Measurements from ENCODE around the gene MIER2.

Gene MIER2

DNA sequence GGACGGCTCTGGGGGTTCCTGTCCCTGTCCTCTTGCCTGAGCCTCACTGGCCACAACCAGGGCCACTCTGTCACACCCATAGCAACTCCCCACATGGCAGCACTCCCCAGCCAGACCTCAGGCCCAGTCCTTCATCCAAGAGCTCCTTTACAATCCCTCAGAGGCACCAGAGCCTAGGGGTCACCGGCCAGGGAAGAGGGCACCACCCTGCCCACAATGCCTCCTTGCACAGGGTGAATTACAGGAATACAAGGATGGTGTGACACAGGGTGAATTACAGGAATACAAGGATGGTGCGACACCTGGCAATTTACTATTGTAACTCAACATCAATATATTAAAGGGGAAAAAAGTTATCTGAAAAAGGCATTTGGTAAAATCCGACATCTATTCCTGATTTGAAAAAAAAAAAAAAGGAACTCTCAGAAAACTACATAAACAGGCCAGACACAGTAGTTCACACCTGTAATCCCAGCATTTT lies 16.5 kb downstream of the MIER2 start:
- peaks cover 77% of the 10 kb centered on the region for H3K36me3 ChIP-seq (ENCODE audit: control insufficient read depth, low read length)

DNA sequence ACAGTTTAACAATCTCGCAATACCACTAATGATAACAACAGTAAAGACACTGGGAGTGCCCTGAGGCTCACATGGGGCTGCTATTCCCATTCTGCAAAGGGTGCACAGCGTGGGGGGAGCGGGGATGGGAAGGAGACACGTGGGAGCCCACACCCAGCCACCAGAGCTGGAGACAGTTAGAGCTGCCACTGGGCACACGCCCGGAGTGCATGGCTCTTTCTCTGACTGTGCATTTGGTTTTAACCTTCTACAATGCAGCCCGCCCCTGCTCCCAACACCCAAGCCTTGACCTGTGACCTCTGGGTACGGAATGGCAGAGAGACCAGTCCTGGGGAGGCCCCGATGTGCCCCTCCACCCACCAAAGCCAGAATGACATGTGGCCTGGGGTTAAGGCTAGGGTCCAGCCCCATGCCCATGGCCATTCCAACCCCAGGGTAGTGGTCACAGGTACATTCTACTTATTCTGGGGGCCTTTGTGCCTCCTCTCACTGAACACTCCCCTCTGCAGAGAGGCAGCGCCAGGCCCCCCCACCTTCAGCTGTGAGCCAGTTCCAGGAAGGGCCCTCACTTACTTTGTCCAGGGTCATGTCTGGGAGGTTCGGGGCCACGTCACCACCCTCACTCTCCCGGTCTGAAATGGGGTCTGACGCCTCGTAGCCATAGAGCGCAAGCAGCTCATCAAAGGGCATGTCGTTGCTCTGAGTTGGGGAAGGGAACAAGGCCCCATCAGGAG lies 17.1 kb downstream of the MIER2 start:
- peaks cover 32% of the 10 kb centered on the region for H3K9me3 ChIP-seq (ENCODE audit: control insufficient read depth, insufficient read depth, low read length)
- no peaks in the 10 kb centered on the region for H3F3A ChIP-seq (ENCODE audit: control insufficient read depth, insufficient read depth)
- no peaks in the 10 kb centered on the region for H3K4me1 ChIP-seq (ENCODE audit: control insufficient read depth, low read length)
- H3K79me2 ChIP-seq (ENCODE audit: control insufficient read depth, low read length): peaks cover 21% of the 10 kb centered on the region
- H3K27me3 ChIP-seq (ENCODE audit: control insufficient read depth, low read length): no peaks in the 10 kb centered on the region
- peaks cover 83% of the 10 kb centered on the region for H3K36me3 ChIP-seq (ENCODE audit: control insufficient read depth, low read length)
- no peaks in the 10 kb centered on the region for H4K20me1 ChIP-seq (ENCODE audit: control insufficient read depth, insufficient read depth, low read depth, low read length)
- H3K9me2 ChIP-seq (replicated peaks; ENCODE audit: control insufficient read depth, low read length): no peaks in the 10 kb centered on the region
- no peak for TF ChIP-seq EZH2phosphoT487 (IDR thresholded peaks at IDR 0.05; ENCODE audit: borderline replicate concordance, low read length)
- TF ChIP-seq, protein P1, sequence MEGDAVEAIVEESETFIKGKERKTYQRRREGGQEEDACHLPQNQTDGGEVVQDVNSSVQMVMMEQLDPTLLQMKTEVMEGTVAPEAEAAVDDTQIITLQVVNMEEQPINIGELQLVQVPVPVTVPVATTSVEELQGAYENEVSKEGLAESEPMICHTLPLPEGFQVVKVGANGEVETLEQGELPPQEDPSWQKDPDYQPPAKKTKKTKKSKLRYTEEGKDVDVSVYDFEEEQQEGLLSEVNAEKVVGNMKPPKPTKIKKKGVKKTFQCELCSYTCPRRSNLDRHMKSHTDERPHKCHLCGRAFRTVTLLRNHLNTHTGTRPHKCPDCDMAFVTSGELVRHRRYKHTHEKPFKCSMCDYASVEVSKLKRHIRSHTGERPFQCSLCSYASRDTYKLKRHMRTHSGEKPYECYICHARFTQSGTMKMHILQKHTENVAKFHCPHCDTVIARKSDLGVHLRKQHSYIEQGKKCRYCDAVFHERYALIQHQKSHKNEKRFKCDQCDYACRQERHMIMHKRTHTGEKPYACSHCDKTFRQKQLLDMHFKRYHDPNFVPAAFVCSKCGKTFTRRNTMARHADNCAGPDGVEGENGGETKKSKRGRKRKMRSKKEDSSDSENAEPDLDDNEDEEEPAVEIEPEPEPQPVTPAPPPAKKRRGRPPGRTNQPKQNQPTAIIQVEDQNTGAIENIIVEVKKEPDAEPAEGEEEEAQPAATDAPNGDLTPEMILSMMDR (IDR thresholded peaks at IDR 0.05; ENCODE audit: low read depth, low read length, poor library complexity, severe bottlenecking): no peak
- no peak overlapping the region for H3K4me2 ChIP-seq (ENCODE audit: low read length)
- H3K4me3 ChIP-seq (ENCODE audit: low read length): no peak overlapping the region
- H3K27ac ChIP-seq (ENCODE audit: low read depth, low read length): no peak overlapping the region

More for the DNA sequence above, 16.5 kb downstream of the MIER2 start:
- no peak for TF ChIP-seq EZH2phosphoT487 (IDR thresholded peaks at IDR 0.05; ENCODE audit: borderline replicate concordance, low read length)
- TF ChIP-seq, protein P1 (IDR thresholded peaks at IDR 0.05; ENCODE audit: low read depth, low read length, poor library complexity, severe bottlenecking): no peak
- Histone ChIP-seq H4K20me1 (ENCODE audit: control insufficient read depth, insufficient read depth, low read depth, low read length) (no peaks in the 10 kb centered on the region), H3K4me2 (ENCODE audit: low read length) (no peak overlapping the region), H3K9me3 (ENCODE audit: control insufficient read depth, insufficient read depth, low read length) (peaks cover 32% of the 10 kb centered on the region), H3K9me2 (replicated peaks; ENCODE audit: control insufficient read depth, low read length) (no peaks in the 10 kb centered on the region), H3K4me1 (ENCODE audit: control insufficient read depth, low read length) (no peaks in the 10 kb centered on the region), H3K27ac (ENCODE audit: low read depth, low read length) (no peak overlapping the region), H3K79me2 (ENCODE audit: control insufficient read depth, low read length) (peaks cover 21% of the 10 kb centered on the region), H3K27me3 (ENCODE audit: control insufficient read depth, low read length) (no peaks in the 10 kb centered on the region), H3F3A (ENCODE audit: control insufficient read depth, insufficient read depth) (no peaks in the 10 kb centered on the region), H3K4me3 (ENCODE audit: low read length) (no peak overlapping the region)

DNA sequence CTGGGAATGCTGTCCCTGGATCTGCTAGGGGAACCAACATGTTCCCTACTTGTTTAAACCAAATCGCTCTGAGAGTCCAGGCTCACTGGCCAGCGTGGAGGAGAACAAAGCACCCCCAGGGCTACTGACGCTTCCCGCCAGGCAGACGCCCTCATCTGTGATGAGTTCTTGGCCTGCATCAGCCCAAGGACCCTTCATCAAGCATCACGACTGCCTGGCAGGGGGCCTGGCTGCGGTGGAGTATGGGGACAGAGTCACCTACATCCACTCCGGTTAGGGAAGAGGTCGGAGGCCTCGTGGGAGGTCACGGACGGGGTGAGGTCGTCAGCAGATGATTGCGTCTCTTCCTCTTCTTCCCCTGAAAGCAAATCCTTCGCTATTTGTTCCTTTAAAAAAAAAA lies 17.7 kb downstream of the MIER2 start:
- Histone ChIP-seq H3K36me3 (ENCODE audit: control insufficient read depth, low read length) (peaks cover 84% of the 10 kb centered on the region), H3K9me3 (ENCODE audit: control insufficient read depth, insufficient read depth, low read length) (peaks cover 32% of the 10 kb centered on the region), H3K79me2 (ENCODE audit: control insufficient read depth, low read length) (peaks cover 21% of the 10 kb centered on the region), H3K27ac (ENCODE audit: low read depth, low read length) (no peak overlapping the region), H3F3A (ENCODE audit: control insufficient read depth, insufficient read depth) (no peaks in the 10 kb centered on the region), H3K4me2 (ENCODE audit: low read length) (no peak overlapping the region), H4K20me1 (ENCODE audit: control insufficient read depth, insufficient read depth, low read depth, low read length) (no peaks in the 10 kb centered on the region), H3K4me1 (ENCODE audit: control insufficient read depth, low read length) (no peaks in the 10 kb centered on the region), H3K27me3 (ENCODE audit: control insufficient read depth, low read length) (no peaks in the 10 kb centered on the region), H3K4me3 (ENCODE audit: low read length) (no peak overlapping the region), H3K9me2 (replicated peaks; ENCODE audit: control insufficient read depth, low read length) (no peaks in the 10 kb centered on the region)
- no peak for TF ChIP-seq EZH2phosphoT487 (IDR thresholded peaks at IDR 0.05; ENCODE audit: borderline replicate concordance, low read length)

DNA sequence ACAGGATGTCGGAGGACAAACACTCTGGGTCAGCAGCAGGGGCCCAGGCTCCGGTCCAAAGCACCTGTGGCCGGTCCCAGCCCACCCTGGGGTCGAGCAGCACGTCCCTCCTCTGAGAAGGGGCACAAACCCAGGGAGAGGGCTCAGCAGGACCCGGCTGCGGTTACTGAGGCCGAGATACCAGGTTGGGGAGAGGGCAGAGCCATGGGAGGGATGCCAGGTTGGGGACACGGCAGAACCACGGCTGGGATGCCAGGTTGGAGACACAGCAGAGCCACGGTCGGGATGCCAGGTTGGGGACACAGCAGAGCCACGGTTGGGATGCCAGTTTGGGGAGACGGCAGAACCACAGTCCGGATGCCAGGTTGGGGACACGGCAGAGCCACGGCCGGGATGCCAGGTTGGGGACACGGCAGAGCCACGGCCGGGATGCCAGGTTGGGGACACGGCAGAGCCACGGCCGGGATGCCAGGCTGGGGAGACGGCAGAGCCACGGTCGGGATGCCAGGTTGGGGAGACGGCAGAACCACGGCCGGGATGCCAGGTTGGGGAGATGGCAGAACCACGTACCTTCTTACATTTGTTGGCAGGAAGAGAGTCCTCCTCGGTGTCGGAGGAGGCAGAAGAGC lies 18.5 kb downstream of the MIER2 start:
- Histone ChIP-seq H3K9me2 (replicated peaks; ENCODE audit: control insufficient read depth, low read length) (no peaks in the 10 kb centered on the region), H3K79me2 (ENCODE audit: control insufficient read depth, low read length) (peaks cover 18% of the 10 kb centered on the region), H3K27me3 (ENCODE audit: control insufficient read depth, low read length) (no peaks in the 10 kb centered on the region), H3K4me2 (ENCODE audit: low read length) (no peak overlapping the region), H3K27ac (ENCODE audit: low read depth, low read length) (no peak overlapping the region), H3K36me3 (ENCODE audit: control insufficient read depth, low read length) (peaks cover 80% of the 10 kb centered on the region), H3K9me3 (ENCODE audit: control insufficient read depth, insufficient read depth, low read length) (peaks cover 32% of the 10 kb centered on the region), H3F3A (ENCODE audit: control insufficient read depth, insufficient read depth) (no peaks in the 10 kb centered on the region), H3K4me1 (ENCODE audit: control insufficient read depth, low read length) (no peaks in the 10 kb centered on the region), H3K4me3 (ENCODE audit: low read length) (no peak overlapping the region), H4K20me1 (ENCODE audit: control insufficient read depth, insufficient read depth, low read depth, low read length) (no peaks in the 10 kb centered on the region)
- TF ChIP-seq, protein P1 (IDR thresholded peaks at IDR 0.05; ENCODE audit: low read depth, low read length, poor library complexity, severe bottlenecking): no peak
- no peak for TF ChIP-seq EZH2phosphoT487 (IDR thresholded peaks at IDR 0.05; ENCODE audit: borderline replicate concordance, low read length)
